ENCODE measurements around the gene UNC13B. TPM values are rescaled to one million over a fixed set of nuclear protein-coding genes. Genes with fewer than 3 reads are reported as not detected.

The UNC13B gene
- total RNA-seq, 1 donor from 2014 or later: 26.5 TPM

DNA sequence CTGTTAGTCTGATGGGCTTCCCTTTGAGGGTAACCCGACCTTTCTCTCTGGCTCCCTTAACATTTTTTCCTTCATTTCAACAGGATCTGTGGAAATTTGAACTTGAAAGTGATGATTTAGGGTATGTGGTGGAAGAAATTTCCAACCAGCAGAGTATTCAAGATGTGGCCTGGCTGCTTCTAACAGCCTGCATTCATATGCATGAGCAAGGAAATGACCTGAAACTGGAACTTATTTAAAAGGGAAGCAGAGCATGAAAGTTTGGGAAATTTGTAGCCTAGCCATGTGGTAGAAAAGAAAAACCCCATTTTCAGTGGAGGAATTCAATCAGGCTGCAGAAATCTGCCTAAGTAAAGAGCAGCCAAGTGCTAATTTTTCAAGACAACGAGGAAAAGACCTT lies 41.7 kb downstream of the UNC13B start:
- Histone ChIP-seq H3K4me1 (no peaks in the 10 kb centered on the region), H3K27ac (no peak overlapping the region), H3K36me3 (peaks cover 0 to 2% of the 10 kb centered on the region in 2 donors), H3K4me3 (no peak overlapping the region), H3K9me3 (peaks cover 18 to 39% of the 10 kb centered on the region in 2 donors), H3K27me3 (no peaks in the 10 kb centered on the region)
- intact Hi-C loops (cut with DNase I): no loop called here
- TF ChIP-seq, protein P1, sequence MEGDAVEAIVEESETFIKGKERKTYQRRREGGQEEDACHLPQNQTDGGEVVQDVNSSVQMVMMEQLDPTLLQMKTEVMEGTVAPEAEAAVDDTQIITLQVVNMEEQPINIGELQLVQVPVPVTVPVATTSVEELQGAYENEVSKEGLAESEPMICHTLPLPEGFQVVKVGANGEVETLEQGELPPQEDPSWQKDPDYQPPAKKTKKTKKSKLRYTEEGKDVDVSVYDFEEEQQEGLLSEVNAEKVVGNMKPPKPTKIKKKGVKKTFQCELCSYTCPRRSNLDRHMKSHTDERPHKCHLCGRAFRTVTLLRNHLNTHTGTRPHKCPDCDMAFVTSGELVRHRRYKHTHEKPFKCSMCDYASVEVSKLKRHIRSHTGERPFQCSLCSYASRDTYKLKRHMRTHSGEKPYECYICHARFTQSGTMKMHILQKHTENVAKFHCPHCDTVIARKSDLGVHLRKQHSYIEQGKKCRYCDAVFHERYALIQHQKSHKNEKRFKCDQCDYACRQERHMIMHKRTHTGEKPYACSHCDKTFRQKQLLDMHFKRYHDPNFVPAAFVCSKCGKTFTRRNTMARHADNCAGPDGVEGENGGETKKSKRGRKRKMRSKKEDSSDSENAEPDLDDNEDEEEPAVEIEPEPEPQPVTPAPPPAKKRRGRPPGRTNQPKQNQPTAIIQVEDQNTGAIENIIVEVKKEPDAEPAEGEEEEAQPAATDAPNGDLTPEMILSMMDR (IDR thresholded peaks at IDR 0.05): no peak
- no peak for DNase-seq (ENCODE audit: low spot score in 2 of 2)

DNA sequence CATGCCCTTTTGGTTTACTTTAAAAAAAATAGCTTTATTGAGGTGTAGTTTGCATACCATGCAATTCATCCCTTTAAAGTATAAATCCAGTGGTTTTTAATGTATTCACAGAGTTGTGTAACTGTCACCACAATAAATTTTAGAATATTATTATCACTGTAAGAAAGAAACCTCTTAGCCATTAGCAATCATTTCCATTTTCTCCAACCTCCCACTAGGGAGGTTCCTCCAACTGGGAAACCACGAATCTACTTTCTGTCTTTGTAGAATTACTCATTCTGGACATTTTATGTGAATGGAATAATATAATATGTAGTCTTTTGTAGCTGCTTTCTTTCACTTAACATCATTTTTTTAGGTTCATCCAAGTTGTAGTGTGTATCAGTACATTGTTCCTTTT lies 43.5 kb downstream of the UNC13B start:
- no peak for DNase-seq (ENCODE audit: low spot score in 2 of 2)
- no peak overlapping the region for H3K4me3 ChIP-seq
- no peaks in the 10 kb centered on the region for H3K27me3 ChIP-seq
- peaks cover 18 to 39% of the 10 kb centered on the region in 2 donors for H3K9me3 ChIP-seq
- no peak overlapping the region for H3K27ac ChIP-seq
- no peaks in the 10 kb centered on the region for H3K4me1 ChIP-seq
- peaks cover 0 to 2% of the 10 kb centered on the region in 2 donors for H3K36me3 ChIP-seq
- TF ChIP-seq, protein P1 (IDR thresholded peaks at IDR 0.05): no peak
- intact Hi-C loops (cut with DNase I): no loop called here

DNA sequence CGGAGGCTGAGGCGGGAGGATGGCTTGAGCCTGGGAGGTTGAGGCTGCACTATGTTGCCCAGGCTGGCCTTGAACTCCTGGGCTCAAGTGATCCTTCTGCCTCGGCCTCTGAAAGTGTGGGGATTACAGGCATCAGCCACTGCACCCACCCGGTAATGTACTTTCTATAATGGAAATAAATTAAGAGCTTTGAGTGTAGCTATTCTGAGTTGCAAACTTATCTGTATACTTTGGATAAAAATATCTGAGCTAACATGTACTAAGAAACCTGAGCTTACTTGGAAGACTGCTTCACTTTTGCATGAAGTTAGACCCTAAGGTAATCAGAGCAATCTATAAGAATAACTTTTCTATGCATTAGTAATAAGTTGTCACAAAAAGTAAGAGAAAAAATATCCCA lies 50.0 kb downstream of the UNC13B start:
- Histone ChIP-seq H3K4me1 (no peaks in the 10 kb centered on the region), H3K4me3 (no peak overlapping the region), H3K27me3 (no peaks in the 10 kb centered on the region), H3K9me3 (peaks cover 0 to 4% of the 10 kb centered on the region in 2 donors), H3K27ac (no peak overlapping the region), H3K36me3 (no peaks in the 10 kb centered on the region)
- DNase-seq (ENCODE audit: low spot score in 2 of 2): no peak
- TF ChIP-seq, protein P1 (IDR thresholded peaks at IDR 0.05): no peak
- intact Hi-C loops (cut with DNase I): no loop called here

DNA sequence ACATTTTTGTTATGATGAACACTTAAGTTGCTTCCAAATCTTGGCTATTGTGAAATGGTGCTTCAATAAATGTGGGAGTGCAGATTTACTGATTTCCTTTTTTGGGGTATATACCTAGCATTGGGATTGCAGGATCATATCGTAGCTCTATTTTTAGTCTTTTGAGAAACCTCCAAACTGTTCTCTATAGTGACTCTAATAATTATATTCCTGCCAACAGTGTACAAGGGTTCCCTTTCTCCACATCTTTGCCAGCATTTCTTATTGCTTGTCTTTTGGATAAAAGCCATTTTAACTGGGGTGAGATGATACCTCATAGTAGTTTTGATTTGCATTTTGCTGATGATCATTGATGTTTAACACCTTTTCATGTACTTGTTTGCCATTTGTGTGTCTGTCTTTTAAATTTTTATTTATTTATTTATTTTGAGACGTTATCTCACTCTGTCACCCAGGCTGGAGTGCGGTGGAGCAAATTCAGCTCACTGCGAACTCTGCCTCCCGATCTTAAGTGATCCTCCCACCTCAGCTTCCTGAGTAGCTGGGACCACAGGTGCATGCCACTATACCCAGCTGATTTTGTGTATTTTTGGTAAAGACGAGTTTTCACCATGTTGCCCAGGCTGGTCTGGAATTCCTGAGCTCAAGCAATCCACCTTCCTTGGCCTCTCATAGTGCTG lies 59.0 kb downstream of the UNC13B start:
- TF ChIP-seq, protein P1 (IDR thresholded peaks at IDR 0.05): no peak
- Histone ChIP-seq H3K27me3 (no peaks in the 10 kb centered on the region), H3K36me3 (no peaks in the 10 kb centered on the region), H3K27ac (no peak overlapping the region), H3K9me3 (peaks cover 0 to 19% of the 10 kb centered on the region in 2 donors), H3K4me1 (no peaks in the 10 kb centered on the region), H3K4me3 (no peak overlapping the region)
- no peak for DNase-seq (ENCODE audit: low spot score in 2 of 2)
- intact Hi-C loops (cut with DNase I): no loop called here

DNA sequence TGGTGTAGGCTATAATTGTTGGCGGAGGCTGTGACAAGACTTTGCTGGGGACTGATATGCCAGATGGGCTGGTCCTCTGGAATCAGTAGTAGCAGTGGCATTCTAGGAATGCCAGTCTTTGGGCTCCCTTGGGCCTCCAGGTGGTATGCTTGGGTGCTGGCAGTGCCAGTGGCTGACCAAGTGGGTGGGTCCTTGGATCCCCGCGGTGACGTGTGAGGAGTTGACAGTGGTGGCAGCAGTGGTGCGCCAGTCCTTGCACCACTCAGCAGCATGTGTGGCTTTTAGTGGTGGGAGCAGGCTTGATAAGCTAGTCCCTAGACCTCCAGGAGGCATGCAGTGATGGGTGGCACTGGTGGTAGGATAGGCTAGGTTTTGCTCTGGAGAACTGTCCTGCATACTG lies 63.9 kb downstream of the UNC13B start:
- TF ChIP-seq, protein P1 (IDR thresholded peaks at IDR 0.05): no peak
- Histone ChIP-seq H3K9me3 (peaks cover 0 to 19% of the 10 kb centered on the region in 2 donors), H3K4me1 (no peaks in the 10 kb centered on the region), H3K36me3 (no peaks in the 10 kb centered on the region), H3K27me3 (no peaks in the 10 kb centered on the region), H3K27ac (no peak overlapping the region), H3K4me3 (no peak overlapping the region)
- intact Hi-C loops (cut with DNase I): no loop called here
- no peak for DNase-seq (ENCODE audit: low spot score in 2 of 2)
